MV-4-11 (cell line): ENCODE measurements around the gene ANKS3.
A peak's percentile ranks its signal among the peaks of the same experiment; 100 is the strongest.

Experiments used
- DNase-seq: peaks from one replicate; lab custom pipeline; 2025; lab: John Stamatoyannopoulos, UW

ANKS3 gene, protein sequence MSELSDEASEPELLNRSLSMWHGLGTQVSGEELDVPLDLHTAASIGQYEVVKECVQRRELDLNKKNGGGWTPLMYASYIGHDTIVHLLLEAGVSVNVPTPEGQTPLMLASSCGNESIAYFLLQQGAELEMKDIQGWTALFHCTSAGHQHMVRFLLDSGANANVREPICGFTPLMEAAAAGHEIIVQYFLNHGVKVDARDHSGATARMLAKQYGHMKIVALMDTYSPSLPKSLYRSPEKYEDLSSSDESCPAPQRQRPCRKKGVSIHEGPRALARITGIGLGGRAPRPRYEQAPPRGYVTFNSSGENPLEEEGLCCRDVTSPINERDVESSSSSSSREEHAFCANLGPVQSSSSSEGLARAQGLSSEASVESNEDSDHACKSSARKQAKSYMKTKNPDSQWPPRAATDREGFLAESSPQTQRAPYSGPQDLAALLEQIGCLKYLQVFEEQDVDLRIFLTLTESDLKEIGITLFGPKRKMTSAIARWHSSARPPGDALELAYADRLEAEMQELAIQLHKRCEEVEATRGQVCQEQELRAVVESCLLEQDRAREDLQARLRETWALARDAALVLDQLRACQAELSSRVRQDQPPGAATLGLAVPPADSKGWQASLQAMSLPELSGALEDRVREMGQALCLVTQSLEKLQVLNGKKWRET

DNA sequence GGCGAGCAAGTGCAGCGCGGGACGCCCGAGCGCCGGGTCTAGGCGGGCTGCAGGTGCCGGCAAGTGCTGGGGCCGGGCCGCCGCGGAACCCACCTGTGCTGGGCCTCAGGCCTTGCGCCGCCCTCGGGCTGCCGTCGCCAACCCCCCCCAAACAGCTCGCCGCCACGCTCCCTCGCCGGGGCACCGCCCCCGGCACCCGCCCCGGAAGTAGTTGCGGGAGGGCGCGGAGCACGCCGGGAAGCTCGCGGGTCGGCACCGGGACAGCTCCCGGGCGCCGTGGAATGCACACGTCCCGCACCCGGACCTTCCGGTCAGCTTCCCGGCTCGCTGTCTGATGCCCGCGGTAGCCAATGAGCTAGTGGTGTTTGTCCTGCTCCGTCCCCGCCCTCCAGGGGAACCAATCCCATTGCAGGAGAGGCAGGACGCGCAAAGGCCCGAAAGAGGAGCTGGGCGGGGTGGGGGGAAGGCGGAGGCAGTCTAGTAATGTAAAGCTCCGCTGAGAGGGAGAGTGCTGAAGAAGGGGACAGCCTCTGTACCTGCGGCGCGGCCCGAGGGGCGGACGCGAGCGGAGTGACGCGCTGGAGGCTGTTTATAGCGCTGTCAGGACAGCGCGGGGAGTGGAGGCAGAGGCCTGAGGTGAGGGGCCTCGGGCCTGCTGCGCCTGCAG is at the start of gene ANKS3, which contains the start of gene DNAAF8:
ANKS3 (minus strand) TSS at position 209 of the 667 bp plus-strand sequence. CDS start 4,122 bp downstream, outside the sequence.
DNAAF8 (plus strand) TSS at position 475 of the 667 bp plus-strand sequence. CDS start 1,978 bp downstream, outside the sequence.
- DNase-seq, result peak; percentile 94

DNA sequence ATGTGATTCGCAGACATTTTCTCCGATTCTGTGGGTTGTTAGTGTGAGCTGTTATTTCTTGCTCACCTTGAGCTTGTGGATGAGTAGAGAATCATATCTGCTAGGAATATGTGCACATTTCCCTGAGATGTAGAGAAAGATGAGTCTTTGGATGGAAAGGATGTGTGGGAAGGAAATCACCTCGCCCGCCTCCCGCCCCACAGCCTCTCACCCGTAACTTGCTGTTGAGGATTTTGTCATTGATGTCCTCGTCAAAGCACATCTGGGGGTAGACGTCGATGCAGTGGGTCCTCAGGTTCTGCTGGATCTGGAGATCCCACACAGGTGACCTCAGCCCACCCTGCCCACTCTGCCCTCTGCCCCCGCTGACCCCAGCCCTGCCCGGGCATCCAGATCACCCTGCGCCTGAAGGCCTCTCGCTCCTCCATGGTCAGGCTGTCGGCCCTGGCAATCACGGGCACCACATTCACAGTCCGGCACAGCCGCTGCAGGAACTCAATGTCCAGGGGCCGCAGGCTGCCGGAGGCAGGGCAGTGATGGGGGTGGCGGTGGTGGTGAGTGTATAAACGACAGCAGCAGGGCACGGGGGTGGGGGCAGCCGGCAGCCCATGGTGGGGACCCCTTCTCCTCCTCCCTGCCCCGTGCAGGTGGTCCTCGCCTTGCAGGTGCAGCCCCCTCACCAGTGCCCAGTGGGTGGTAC is 49.3 kb upstream of the ANKS3 start:
- no peak for DNase-seq

GRCh38 chr16:4780235-4780634 is 46.2 kb upstream of the ANKS3 start:
- DNase-seq, result peak; percentile 26

GRCh38 chr16:4778050-4778392 is 44.0 kb upstream of the ANKS3 start:
- DNase-seq, result no peak

DNA sequence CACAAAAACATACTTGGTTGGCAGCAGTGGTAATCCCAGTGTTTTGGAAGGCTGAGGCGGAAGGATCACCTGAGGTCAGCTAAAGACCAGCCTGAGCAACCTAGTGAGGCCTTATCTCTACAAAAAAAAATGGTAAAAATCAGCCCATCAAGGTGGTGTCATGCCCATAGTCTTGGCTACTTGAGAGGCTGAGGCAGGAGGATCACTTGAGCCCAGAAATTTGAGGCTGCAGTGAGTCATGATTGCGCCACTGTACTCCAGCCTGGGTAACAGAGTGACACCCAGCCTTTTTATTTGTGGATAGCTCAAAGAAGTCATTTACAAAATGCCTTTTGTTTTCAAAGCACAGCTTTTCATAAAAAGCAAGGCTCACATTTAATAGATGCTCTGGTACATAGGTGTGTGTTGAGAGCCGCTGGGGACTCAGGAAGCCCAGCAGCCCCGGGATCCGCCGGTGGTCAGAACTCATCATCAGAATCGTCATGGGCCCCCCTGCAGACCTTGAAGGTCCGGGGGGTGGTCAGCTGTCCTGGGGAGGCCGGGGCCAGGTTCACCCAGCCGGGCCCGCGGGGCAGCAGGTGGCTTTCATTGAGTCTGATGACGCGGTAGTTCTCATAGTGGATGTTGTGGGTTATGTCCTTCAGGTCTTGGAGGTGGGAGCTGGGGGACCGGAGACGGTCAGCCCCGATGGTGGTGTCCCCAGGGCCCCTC is 43.4 kb upstream of the ANKS3 start:
- peak; percentile 9 for DNase-seq

DNA sequence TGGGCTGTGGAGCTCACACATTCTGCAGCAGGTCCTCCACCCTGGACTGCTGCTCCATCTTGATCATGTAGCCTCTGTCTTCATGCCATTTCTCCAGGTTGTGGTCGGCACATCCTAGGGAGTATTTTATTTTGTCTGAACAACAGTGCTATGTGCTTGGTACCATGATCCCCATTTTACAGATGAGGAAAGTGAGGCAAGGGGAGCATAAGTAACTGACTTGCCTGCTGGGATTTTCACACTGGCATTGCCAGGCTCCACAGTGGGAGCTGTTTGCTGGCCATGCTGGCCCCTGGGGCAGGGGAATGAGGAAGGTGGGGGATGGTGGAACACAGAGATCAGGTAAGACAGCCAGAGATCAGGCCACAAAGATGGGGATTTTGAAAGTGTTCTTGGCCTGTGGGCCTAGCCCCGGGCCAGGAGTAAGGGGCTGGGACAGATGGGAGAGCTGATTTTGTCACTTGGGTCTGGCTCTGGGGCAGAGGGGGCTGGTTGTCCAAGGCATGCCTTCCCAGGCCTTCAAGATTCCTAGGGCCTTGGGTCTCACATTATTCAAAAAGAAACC is 42.2 kb upstream of the ANKS3 start:
- DNase-seq, result no peak

DNA sequence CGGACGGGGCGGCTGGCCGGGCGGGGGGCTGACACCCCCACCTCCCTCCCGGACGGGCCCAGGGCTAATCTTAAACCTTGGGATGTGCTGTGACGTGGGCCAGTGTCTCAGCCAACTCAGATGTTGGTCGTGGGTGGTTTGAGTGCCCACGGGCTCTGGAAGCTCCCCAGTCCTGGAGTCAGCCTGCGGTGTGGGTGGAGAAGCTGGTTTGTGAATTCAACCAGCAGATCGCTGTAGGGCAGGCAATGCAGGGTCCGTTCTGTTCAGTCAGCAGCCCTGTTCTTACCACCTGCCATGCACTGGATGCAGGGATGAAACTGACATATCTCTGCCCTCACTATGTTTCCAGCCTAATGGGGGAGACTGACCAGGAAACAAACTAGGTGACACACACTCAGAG is 40.9 kb upstream of the ANKS3 start:
- DNase-seq, result no peak

DNA sequence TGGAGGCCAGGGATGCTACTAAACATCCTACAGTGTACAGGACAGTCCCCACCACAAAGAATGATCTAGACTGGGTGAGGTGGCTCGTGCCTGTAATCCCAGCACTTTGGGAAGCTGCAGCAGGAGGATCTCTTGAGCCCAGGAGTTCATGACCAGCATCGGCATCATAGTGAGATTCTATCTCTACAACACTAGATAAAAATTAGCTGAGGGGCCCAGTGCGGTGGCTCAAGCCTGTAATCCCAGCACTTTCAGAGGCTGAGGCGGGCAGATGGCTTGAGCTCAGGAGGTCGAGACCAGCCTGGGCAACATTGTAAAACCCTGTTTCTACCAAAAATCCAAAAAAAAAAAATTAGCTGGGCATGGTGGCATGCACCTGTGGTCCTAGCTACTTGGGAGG is 38.3 kb upstream of the ANKS3 start:
- DNase-seq, result no peak

- DNase-seq, result no peak
These were observed 37.6 kb upstream of the ANKS3 start for GRCh38 chr16:4771646-4772045.

GRCh38 chr16:4769306-4769638 is 35.2 kb upstream of the ANKS3 start:
- DNase-seq, result no peak

GRCh38 chr16:4768549-4769305 is 34.7 kb upstream of the ANKS3 start:
- DNase-seq, result peak; percentile 95

GRCh38 chr16:4767872-4768548 is 33.9 kb upstream of the ANKS3 start:
- peak; percentile 53 for DNase-seq

DNA sequence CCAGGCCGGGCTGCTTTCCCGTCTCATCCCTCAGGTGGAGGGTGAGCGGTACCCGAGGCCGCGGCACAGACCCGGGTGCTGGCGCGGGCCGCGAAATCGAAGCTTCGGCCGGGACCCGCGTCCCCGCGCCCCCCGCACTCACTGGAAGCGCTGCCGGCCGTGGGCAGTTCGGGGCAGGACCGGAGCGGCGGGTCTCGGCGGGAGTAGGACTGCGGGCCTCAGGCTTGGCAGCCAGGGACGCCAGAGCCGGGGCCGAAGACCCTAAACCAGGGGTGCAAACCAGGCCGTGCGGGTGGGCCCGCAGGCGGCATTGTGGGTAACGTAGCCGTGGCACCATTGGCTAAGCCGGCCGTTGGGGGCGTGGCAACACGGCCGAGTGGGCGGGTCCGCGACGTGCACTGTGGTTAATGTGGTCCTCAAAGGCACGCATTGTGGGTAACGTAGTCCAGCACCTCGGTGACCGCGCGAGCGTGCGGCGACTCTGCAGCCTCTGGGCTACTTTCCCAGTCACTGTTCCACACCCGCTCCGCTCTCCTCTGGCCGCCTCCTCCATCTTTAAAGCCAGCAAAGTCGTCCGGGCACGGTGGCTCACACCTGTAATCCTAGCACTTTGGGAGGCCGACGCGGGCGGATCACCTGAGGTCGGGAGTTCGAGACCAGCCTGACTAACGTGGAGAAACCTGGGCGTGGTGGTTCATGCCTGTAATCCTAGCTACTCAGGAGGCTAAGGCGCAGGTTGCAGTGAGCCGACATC is 33.0 kb upstream of the ANKS3 start, which contains the start of gene ZNF500:
ZNF500 (minus strand) TSS at position 288 of the 754 bp plus-strand sequence. CDS start 1,184 bp downstream, outside the sequence.
- DNase-seq, result peak; percentile 94

DNA sequence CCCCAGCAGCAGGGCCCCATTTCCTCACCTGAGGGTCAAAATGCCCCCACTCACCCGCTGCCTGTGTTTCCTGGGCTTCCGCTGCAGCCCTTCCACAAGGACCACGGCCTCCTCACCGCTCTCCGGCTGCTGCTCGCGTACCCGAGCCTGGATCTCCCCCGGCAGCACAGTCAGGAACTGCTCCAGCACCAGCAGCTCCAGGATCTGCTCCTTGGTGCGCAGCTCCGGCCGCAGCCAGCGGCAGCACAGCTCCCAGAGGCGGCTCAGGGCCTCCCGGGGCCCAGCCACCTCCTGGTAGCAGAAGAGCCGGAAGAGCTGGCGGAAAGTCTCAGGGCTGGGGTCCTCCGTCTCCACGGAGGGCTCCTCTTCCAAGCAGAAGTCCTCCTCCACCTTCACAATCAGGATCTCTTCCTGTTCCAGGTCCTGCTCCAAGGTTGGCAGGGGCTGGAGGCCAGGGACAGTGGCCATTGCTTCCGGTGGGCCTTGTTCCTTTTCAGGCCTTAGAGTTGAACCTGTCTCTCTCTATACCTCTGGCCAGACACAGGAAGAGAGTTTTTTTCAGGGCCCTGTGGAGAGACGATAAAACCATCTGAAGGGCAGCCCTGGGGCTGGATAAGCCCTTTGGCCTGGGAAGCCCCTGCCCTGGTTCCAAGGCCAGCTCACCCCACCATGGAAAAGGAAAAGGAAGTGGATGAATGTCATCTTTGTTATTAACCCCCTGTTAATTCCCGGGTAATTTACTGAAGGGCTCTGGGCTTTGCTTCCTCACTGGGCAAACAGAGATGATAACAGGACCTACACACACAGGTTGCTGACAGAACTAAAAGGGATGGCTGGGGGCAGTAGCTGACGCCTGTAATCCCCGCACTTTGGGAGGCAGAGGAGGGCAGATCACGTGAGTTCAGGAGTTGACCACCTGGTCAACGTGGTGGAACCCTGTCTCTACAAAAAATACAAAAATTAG is 31.7 kb upstream of the ANKS3 start:
- no peak for DNase-seq

GRCh38 chr16:4763791-4764190 is 29.7 kb upstream of the ANKS3 start:
- peak; percentile 41 for DNase-seq

DNA sequence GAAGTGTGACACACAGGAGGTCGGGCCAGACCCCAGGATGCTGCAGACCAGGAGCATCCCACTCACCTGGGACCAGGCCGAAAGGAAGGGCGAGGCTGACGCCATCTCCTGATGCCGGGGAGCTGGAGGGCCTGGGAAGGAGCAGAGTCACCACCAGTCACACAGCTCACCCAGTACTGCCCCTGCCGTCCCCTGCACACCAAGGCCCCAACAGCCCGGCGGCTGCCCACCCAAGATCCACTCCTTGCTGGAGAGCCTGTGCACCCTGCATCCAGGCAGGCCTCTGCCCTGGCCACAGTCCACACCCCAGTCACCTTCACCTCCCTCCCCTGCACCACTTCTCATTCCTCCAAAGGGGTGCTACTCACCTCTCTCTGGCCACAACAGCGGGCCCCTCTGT is 28.1 kb upstream of the ANKS3 start:
- no peak for DNase-seq

DNA sequence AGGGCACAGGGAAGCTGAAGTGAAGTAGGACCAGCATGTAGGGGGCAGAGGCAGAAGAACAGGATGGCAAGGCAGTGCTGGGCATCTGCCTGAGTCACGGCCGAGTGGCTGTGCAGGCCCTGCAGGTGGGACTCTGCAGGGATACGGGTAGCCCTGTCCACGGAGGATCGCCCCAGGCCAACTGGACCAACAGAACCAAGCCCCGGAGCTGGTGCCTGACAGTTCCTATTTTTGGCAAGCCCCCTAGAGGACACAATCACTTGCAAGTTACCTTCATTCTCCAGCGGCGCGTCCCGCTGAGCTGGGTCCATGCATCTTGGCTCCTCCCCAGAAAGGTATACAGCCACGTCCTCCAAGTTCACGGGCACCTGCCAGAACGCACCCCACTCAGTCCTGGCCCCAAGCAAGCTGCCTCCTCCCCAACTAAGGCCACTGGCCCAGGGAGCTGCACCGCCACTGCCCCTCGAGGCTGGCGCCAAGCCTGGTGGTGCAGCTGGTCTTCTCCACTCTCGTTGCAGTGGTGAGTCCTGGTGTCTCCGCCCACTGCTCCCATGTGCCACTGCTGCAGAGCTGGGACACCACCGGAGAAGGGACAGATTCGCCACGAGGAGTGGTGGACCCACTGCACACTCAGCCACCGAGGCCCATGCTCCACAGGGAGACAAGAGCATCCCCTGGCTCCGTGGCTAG is 26.3 kb upstream of the ANKS3 start:
- no peak for DNase-seq
